Activated naive CD8-positive, alpha-beta T cell (primary cell): ENCODE data around the gene PSMB2.

Experiments used
- H3K27ac Mint-ChIP-seq: one replicate; pipeline ENCODE4 v1.8.0; 2021; ENCODE audit warnings: mixed read lengths
- H3K27me3 Mint-ChIP-seq: one replicate; pipeline ENCODE4 v1.8.0; 2021; ENCODE audit warnings: mixed read lengths
- H3K36me3 Mint-ChIP-seq: one replicate; pipeline ENCODE4 v1.8.0; 2021; ENCODE audit warnings: mixed read lengths
- H3K4me1 Mint-ChIP-seq: one replicate; pipeline ENCODE4 v1.8.0; 2021; ENCODE audit warnings: low read depth, mixed read lengths
- H3K4me3 Mint-ChIP-seq: one replicate; pipeline ENCODE4 v1.8.0; 2021; ENCODE audit warnings: mild to moderate bottlenecking, mixed read lengths
- H3K9me3 Mint-ChIP-seq: one replicate; pipeline ENCODE4 v1.8.0; 2021; ENCODE audit warnings: low read depth, mixed read lengths

The PSMB2 gene

GRCh38 chr1:35622510-35623178, 18.7 kb downstream of the PSMB2 start:
- Mint-ChIP-seq H3K36me3 (no peaks in the 10 kb centered on the region), H3K4me1 (peaks cover 6% of the 10 kb centered on the region), H3K27me3 (no peaks in the 10 kb centered on the region), H3K4me3 (no peak overlapping the region), H3K27ac (no peak overlapping the region), H3K9me3 (no peaks in the 10 kb centered on the region)

- no peaks in the 10 kb centered on the region for H3K27me3 Mint-ChIP-seq
- H3K36me3 Mint-ChIP-seq, result peaks cover 3% of the 10 kb centered on the region
- H3K4me1 Mint-ChIP-seq, result peaks cover 16% of the 10 kb centered on the region
- H3K27ac Mint-ChIP-seq, result no peak overlapping the region
- H3K9me3 Mint-ChIP-seq, result no peaks in the 10 kb centered on the region
- no peak overlapping the region for H3K4me3 Mint-ChIP-seq
Observed at GRCh38 chr1:35619237-35620121, 21.8 kb downstream of the PSMB2 start.

DNA sequence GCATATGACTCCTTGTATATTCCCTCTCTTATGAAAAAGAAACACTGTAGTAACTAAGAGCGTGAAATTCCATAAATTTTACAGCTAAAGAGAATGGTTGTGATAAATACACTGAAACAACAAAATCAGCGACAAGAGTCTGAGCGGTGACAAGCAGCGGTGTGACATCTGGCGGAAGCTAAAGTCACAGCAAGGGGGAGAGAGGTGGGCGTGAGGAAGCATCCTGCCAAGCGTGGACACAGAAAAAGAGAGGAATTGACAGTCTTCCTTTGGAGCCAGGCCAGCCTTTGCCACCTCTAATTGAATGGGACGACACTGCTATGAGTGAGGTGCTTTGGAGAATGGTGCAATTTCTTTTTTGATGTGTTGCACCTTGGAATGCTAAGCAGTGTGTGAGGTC, 25.9 kb downstream of the PSMB2 start:
- peaks cover 12% of the 10 kb centered on the region for H3K4me1 Mint-ChIP-seq
- no peaks in the 10 kb centered on the region for H3K27me3 Mint-ChIP-seq
- peaks cover 8% of the 10 kb centered on the region for H3K36me3 Mint-ChIP-seq
- H3K4me3 Mint-ChIP-seq, result no peak overlapping the region
- no peak overlapping the region for H3K27ac Mint-ChIP-seq
- no peaks in the 10 kb centered on the region for H3K9me3 Mint-ChIP-seq

DNA sequence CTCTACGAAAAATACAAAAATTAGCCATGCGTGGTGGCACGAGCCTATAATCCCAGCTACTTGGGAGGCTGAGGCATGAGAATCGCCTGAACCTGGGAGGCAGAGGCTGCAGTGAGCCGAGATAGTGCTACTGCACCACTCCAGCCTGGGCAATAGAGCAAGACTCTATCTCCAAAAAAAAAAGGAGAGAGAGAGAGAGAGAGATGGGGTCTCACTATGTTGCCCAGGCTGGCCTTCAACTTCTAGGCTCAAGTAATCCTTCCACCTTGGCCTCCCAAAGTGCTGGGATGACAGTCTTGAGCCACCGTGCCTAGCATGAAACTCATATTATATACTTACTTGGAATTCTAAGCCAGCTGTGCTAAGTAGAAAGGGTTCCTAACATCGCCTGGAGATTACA, 29.7 kb downstream of the PSMB2 start:
- no peaks in the 10 kb centered on the region for H3K27me3 Mint-ChIP-seq
- H3K4me3 Mint-ChIP-seq, result no peak overlapping the region
- H3K27ac Mint-ChIP-seq, result no peak overlapping the region
- H3K9me3 Mint-ChIP-seq, result no peaks in the 10 kb centered on the region
- H3K4me1 Mint-ChIP-seq, result peaks cover 23% of the 10 kb centered on the region
- H3K36me3 Mint-ChIP-seq, result peaks cover 23% of the 10 kb centered on the region

- H3K4me3 Mint-ChIP-seq, result no peak overlapping the region
- H3K4me1 Mint-ChIP-seq, result peaks cover 13% of the 10 kb centered on the region
- H3K36me3 Mint-ChIP-seq, result peaks cover 14% of the 10 kb centered on the region
- H3K9me3 Mint-ChIP-seq, result no peaks in the 10 kb centered on the region
- no peak overlapping the region for H3K27ac Mint-ChIP-seq
- no peaks in the 10 kb centered on the region for H3K27me3 Mint-ChIP-seq
Observed at GRCh38 chr1:35605867-35606182, 35.5 kb downstream of the PSMB2 start.

DNA sequence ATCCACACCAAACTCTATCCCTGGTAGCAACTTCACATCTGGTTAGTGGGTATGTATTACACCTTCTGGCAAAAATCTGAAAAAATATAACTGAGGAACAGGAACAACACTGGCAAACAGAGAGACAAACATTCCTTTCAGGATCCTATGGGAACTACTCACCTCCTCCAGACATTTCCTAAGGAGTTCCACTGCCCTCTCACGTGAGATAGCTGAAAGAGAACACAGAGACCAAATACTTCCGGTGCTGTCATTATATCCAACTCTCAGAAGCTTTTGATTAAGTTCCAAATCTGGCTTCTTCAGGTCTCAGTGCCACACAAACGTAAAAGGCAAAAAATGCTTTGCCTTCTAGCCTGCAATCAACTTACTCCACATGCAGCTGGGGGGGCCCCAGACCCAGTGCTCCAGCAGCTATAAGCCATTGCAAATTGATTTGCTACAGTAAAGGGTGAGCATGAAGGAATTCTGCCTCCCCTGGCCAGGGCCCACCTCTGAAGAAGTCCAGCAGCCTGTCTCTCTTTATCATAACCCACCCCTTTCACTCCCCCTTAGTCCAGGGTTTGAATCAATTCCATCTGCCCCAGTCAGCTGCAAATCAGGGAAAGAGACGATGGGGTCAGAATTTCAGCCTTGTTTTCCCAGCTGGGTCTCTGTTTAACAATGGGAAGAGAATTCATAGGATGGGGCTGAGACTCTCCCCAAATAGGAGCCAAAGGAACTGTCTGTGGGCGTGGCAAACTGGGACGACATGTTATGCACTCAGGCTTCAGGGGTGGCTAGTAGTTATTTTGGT, 36.1 kb downstream of the PSMB2 start:
- Mint-ChIP-seq H3K27me3 (no peaks in the 10 kb centered on the region), H3K36me3 (peaks cover 14% of the 10 kb centered on the region), H3K27ac (no peak overlapping the region)

DNA sequence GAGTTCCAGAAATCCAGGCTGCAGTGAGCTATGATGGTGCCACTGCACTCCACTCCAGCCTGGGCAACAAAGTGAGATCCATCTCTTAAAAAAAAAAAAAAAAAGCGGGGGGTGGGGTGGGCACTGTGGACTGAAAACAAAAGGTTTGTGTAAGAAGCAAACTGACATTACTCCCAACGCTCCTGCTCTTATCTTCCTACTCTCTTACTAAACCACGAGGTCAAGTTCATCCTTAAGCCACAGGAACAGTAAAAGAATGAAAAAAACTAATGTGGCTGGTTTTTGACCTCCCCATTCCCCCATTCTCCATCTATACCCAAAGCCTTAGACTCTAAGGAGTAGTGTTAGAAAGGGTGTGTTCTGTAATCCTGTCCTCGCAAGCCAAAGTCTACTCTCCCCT, 37.4 kb downstream of the PSMB2 start:
- Mint-ChIP-seq H3K4me1 (peaks cover 13% of the 10 kb centered on the region), H3K36me3 (peaks cover 11% of the 10 kb centered on the region), H3K27me3 (no peaks in the 10 kb centered on the region), H3K4me3 (no peak overlapping the region), H3K27ac (no peak overlapping the region), H3K9me3 (no peaks in the 10 kb centered on the region)

More for the DNA sequence above, 36.1 kb downstream of the PSMB2 start:
- Mint-ChIP-seq H3K4me1 (peaks cover 13% of the 10 kb centered on the region), H3K4me3 (no peak overlapping the region), H3K9me3 (no peaks in the 10 kb centered on the region)

- Mint-ChIP-seq H3K36me3 (peaks cover 10% of the 10 kb centered on the region), H3K27ac (no peak overlapping the region), H3K4me1 (peaks cover 13% of the 10 kb centered on the region), H3K4me3 (no peak overlapping the region), H3K27me3 (no peaks in the 10 kb centered on the region), H3K9me3 (no peaks in the 10 kb centered on the region)
Observed at GRCh38 chr1:35603468-35603867, 37.9 kb downstream of the PSMB2 start.

- H3K4me3 Mint-ChIP-seq, result no peak overlapping the region
- H3K27ac Mint-ChIP-seq, result no peak overlapping the region
- no peaks in the 10 kb centered on the region for H3K4me1 Mint-ChIP-seq
- peaks cover 6% of the 10 kb centered on the region for H3K36me3 Mint-ChIP-seq
- no peaks in the 10 kb centered on the region for H3K9me3 Mint-ChIP-seq
- H3K27me3 Mint-ChIP-seq, result no peaks in the 10 kb centered on the region
Observed at GRCh38 chr1:35600593-35600992, 40.7 kb downstream of the PSMB2 start.

GRCh38 chr1:35599411-35599810, 41.9 kb downstream of the PSMB2 start:
- no peaks in the 10 kb centered on the region for H3K9me3 Mint-ChIP-seq
- peaks cover 6% of the 10 kb centered on the region for H3K36me3 Mint-ChIP-seq
- no peak overlapping the region for H3K4me3 Mint-ChIP-seq
- H3K4me1 Mint-ChIP-seq, result no peaks in the 10 kb centered on the region
- no peak overlapping the region for H3K27ac Mint-ChIP-seq
- no peaks in the 10 kb centered on the region for H3K27me3 Mint-ChIP-seq

DNA sequence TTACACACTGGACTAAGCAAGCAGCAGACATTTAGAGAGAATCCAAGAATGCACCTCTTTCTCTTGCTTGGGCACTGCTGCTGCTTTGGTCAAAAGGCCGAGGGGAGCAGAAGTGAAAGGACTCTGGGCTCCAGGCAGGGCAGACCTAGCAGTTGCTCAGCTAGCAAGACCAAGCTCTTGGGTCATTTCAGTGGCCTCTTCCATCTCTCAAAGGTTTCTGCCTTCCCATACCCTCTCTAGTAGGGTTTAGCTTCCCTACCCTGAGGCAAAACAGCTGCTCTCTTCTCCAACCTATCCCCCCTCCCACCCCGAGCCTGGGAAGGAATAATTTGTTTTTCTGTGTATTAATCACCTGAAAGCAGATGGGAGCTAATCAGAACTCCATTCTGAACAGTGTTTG, 42.4 kb downstream of the PSMB2 start:
- H3K27ac Mint-ChIP-seq, result no peak overlapping the region
- peaks cover under 1% of the 10 kb centered on the region for H3K4me1 Mint-ChIP-seq
- no peak overlapping the region for H3K4me3 Mint-ChIP-seq
- H3K27me3 Mint-ChIP-seq, result no peaks in the 10 kb centered on the region
- peaks cover 6% of the 10 kb centered on the region for H3K36me3 Mint-ChIP-seq
- H3K9me3 Mint-ChIP-seq, result no peaks in the 10 kb centered on the region

DNA sequence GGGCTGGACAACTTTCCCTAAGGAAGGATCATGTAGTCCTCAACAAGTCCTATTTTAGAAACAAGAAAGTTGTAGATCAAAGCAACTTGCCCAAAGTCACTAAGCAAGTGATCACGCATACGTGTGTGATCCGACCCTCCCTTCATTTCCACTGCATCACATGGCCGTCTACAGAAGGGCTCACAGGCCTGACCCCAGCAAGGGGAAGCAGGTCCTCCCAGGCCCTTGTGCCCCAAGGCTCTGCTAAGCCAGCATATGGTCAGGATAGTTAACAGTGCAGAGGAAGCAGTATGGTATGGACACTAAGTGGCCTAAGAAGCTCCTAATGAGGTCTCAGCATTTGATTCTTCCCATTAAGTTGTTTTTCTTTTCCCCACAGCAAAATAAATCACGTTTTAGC, 43.5 kb downstream of the PSMB2 start:
- no peak overlapping the region for H3K27ac Mint-ChIP-seq
- H3K9me3 Mint-ChIP-seq, result no peaks in the 10 kb centered on the region
- no peaks in the 10 kb centered on the region for H3K27me3 Mint-ChIP-seq
- peaks cover 6% of the 10 kb centered on the region for H3K36me3 Mint-ChIP-seq
- H3K4me3 Mint-ChIP-seq, result no peak overlapping the region
- H3K4me1 Mint-ChIP-seq, result peaks cover 11% of the 10 kb centered on the region

- peaks cover 9% of the 10 kb centered on the region for H3K36me3 Mint-ChIP-seq
- no peaks in the 10 kb centered on the region for H3K9me3 Mint-ChIP-seq
- no peaks in the 10 kb centered on the region for H3K27me3 Mint-ChIP-seq
- no peak overlapping the region for H3K27ac Mint-ChIP-seq
- H3K4me1 Mint-ChIP-seq, result peaks cover 17% of the 10 kb centered on the region
- no peak overlapping the region for H3K4me3 Mint-ChIP-seq
Observed at GRCh38 chr1:35595684-35596083, 45.6 kb downstream of the PSMB2 start.

GRCh38 chr1:35594005-35594760, 47.1 kb downstream of the PSMB2 start:
- H3K36me3 Mint-ChIP-seq, result peaks cover 13% of the 10 kb centered on the region
- no peaks in the 10 kb centered on the region for H3K9me3 Mint-ChIP-seq
- H3K4me1 Mint-ChIP-seq, result peaks cover 17% of the 10 kb centered on the region
- H3K27ac Mint-ChIP-seq, result no peak overlapping the region
- no peaks in the 10 kb centered on the region for H3K27me3 Mint-ChIP-seq
- H3K4me3 Mint-ChIP-seq, result no peak overlapping the region
